GM18517 (cell line): ENCODE measurements around the gene RCOR1.

Experiments
- ATAC-seq: cut with Tn5 transposase; IDR thresholded peaks from one replicate; pipeline ENCODE4 v1.9.1; 2021; ENCODE audit warnings: mild to moderate bottlenecking, moderate library complexity; ENCODE audit not compliant: unreplicated experiment

RCOR1 gene

GRCh38 chr14:102771144-102771543 lies 178.7 kb downstream of the RCOR1 start:
- no peak for ATAC-seq

- no peak for ATAC-seq
Observed at GRCh38 chr14:102772781-102773570, 180.5 kb downstream of the RCOR1 start.

DNA sequence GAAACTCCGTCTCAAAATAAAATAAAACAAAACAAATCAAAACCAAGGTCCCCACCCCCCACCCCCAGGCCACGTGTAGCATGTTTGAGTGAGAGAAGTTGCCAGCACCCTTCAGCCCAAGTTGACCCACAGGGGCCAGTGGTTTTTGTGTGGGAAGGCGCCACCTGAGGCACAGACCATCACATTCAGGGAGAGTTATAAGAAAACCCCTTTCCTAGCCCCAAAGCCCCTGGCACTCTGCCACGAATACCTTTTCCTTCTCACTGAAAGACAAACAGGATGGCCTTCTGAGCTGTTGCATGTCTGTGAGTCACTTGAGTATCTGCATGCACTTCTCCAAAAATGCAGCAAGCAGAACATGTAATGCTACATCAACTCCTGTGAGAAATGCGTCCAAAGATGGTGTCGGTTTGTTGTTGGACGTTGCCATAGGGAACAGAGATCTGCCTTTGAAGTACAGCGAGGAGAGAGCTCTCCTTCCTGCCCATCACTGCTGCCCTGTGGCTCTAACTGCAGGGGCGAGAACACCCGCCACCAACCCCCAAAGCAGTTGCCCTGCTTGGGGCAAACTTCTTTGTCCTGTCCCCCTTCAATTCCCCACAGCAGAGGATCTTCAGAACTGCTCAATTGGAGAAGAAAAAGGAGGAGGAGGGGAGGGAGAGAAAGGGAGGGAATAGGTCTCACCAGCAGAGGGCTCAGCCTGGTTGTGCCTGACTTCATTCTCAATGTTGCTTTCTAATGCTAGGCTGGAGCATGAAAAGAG lies 182.1 kb downstream of the RCOR1 start:
- peak; percentile 39 for ATAC-seq

GRCh38 chr14:102775855-102776760 lies 183.7 kb downstream of the RCOR1 start:
- ATAC-seq: no peak

DNA sequence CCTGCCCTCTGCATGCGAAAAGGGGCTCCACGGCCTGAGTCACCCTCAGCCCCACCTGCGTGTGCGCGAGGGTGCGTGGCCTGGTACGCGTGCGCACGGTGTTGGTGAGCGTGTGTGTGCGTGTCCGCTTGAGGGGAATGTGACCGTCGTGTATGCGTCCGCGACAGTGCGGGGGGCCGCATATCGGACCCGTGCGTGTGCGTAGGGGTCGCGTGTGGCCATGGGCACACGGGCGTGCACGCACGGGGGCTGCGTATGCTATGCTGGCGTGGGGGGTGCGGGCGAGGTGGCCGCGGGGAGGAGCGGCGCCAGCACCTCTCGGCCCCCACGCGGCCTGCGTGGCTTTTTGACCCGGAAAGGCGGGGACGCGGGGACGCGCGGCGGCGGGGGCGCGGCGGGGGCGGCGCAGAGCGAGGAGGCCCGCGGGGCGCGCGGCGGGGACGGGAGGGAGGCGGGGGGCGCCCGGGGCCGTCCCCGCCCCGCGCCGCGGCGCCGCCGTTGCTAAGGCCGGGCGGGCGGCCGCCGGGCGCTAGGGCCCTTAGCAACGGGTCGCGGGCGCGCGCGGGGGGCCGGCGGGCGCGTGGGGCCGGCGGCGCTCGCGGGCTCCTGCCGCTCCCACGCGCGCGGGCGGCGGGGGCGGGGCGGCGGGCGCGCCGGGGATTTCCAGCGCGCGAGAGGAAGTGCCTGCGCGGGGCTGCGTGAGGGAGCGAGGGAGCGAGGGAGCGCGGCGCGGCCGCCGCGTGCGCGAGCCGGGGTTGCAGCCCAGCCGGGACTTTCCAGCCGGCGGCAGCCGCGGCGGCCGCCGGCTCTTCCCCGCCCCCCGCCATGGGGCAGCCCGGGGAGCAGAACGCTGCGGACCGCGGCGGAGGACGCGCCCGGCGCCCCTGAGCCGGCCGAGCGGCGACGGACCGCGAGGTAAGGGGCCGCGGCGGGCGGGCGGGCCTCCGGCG lies 184.6 kb downstream of the RCOR1 start, which contains the start of gene TRAF3:
TSS of gene TRAF3 (plus strand) at position 689 of the 950 bp plus-strand sequence. CDS start 92,753 bp downstream, outside the sequence.
- no peak for ATAC-seq

- ATAC-seq: no peak
Observed at GRCh38 chr14:102777711-102778337, 185.4 kb downstream of the RCOR1 start.

DNA sequence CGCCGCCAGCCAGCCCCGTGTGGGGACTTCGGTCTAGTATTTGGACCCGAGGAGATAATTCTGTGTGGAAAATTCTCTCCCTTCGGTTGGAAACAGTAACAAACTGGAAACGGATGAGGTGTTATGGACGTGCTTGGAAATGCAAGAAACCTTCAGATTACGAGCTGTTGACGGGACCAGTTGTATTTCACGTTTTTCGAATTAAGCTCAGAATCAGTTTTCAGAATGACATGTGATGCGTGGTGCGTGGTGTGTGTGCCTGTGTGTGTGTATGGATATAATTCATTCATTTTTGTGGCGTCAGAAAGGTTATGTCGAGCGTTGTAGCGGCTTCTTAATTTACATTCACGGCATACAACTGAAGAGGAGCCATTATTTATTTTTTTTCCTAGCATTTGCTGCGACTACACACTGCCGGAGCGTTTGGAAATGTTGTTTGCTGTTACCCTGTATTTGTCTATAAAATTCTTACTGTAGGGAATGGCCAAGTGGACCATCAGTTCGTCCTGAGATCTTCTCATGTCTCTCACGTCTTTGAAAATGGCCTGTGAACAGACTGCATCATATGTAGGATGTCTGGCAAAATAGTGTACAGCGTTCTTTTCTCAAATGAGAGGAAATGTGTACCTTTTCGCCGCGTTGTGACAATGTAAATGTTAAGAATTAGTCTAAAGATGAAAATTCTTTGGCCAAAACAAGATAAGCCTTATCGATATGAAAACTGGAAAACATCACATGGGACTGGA lies 186.1 kb downstream of the RCOR1 start:
- no peak for ATAC-seq

- no peak for ATAC-seq
Observed at GRCh38 chr14:102779084-102779462, 186.6 kb downstream of the RCOR1 start.

GRCh38 chr14:102779574-102780315 lies 187.3 kb downstream of the RCOR1 start:
- ATAC-seq: no peak
